HG03066 (cell line): ENCODE measurements around the gene TTLL8.

ENCODE experiments used
- ATAC-seq: cut with Tn5 transposase; IDR thresholded peaks from one replicate; pipeline ENCODE4 v1.9.1; 2021; ENCODE audit warnings: low read depth; ENCODE audit not compliant: unreplicated experiment

The TTLL8 gene

GRCh38 chr22:50008151-50009040, 49.7 kb downstream of the TTLL8 start:
- no peak for ATAC-seq

- ATAC-seq = no peak
Measured at GRCh38 chr22:50007057-50007511, 51.0 kb downstream of the TTLL8 start.

GRCh38 chr22:50004918-50005317, 53.2 kb downstream of the TTLL8 start:
- ATAC-seq = no peak

GRCh38 chr22:50002791-50003190, 55.3 kb downstream of the TTLL8 start:
- ATAC-seq = no peak

- ATAC-seq = no peak
Measured at GRCh38 chr22:50001388-50002231, 56.5 kb downstream of the TTLL8 start.

GRCh38 chr22:50000587-50001387, 57.3 kb downstream of the TTLL8 start:
- no peak for ATAC-seq

GRCh38 chr22:49999946-50000586, 58.0 kb downstream of the TTLL8 start:
- ATAC-seq = no peak

GRCh38 chr22:49999063-49999945, 58.8 kb downstream of the TTLL8 start:
- no peak for ATAC-seq

- ATAC-seq = no peak
Measured at GRCh38 chr22:49998718-49999062, 59.4 kb downstream of the TTLL8 start.

- ATAC-seq = no peak
Measured at GRCh38 chr22:49997932-49998717, 60.0 kb downstream of the TTLL8 start.

GRCh38 chr22:49997251-49997599, 60.9 kb downstream of the TTLL8 start:
- no peak for ATAC-seq

GRCh38 chr22:49996518-49997250, 61.4 kb downstream of the TTLL8 start:
- no peak for ATAC-seq

- ATAC-seq = no peak
Measured at GRCh38 chr22:49996119-49996517, 62.0 kb downstream of the TTLL8 start.

- ATAC-seq = no peak
Measured at GRCh38 chr22:49995361-49996118, 62.6 kb downstream of the TTLL8 start.

- ATAC-seq = no peak
Measured at GRCh38 chr22:49995041-49995360, 63.1 kb downstream of the TTLL8 start.

GRCh38 chr22:49994361-49995040, 63.6 kb downstream of the TTLL8 start:
- ATAC-seq = no peak
